Anterior cingulate cortex (tissue), 58 donors: ENCODE data around the gene TMEM116.
"Not testable (repeated sequence)": the region's sequence is repeated elsewhere in the genome, so short reads cannot be mapped to it uniquely, and the experiment has no call there.

Source experiments
- DNase-seq, 58 donors: peaks; one replicate each; lab custom pipeline; 2025; lab: John Stamatoyannopoulos, UW

The TMEM116 gene

GRCh38 chr12:112012775-112013600 is at the start of gene TMEM116, which contains the start of gene ERP29:
TSS of gene TMEM116 (minus strand) at chr12:112013165. CDS start at chr12:112005270, 7,895 bp downstream.
TSS of gene ERP29 (plus strand) at chr12:112013426. CDS start at chr12:112013466, 40 bp downstream.
- DNase-seq, result peak; percentile 88 to 100 (median 98)

DNA sequence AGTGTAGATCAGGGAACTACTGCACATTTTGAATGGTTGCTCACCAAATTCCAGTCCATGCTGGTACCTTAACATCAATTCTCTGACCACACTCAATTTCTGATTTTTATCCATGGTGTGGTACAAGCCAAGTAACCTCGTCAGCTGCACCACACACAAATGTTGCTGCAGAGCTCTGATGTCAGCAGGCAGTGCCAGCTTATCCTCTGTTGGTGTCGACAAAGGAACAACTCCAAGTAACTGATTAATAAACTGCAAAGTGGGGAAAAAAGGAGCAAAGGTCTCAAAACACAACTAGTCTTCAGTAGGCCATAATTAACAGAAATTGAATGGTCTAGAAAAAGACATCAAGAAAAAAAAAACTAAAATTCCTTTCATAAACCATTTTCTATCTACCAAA is 48.2 kb upstream of the TMEM116 start:
- no peak for DNase-seq

DNA sequence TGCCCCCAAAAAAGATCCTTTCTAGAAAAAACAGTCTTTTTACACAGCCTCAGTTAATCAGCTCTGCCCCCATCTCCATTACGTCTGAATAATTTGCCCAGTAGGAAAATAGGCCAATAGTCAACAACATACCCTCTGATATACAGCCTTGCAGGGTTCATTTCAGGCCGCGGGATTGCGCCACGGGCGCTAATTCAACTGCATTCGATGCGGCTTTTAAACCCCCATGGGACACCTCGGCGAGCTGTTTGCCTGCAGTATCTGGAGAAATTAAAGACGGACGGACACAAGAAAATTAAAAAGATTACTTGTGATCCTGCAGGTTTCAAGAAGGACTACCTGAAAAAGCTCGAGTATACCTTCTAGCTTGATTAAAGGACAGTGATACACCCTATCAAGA is 36.4 kb upstream of the TMEM116 start:
- DNase-seq, result no peak

DNA sequence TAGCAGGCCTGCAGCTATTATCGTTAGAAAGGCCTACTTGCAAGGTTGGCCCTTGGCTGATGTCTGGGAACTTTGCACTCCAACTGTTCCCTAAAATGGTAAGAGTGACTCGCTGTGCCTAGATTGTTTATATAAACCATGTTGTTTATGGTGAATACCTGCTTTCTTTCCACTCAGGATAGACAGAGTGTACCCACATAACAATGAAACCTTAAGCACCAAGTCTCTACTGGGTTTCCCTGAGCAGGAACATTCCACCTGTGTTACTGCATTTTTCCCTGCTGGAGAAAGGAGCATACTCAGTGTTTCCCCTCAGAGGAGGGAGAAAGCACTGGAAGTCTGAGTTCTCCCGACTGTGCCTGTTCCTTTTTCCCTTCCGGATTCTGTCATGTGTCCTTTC is 33.0 kb upstream of the TMEM116 start:
- DNase-seq, result no peak

DNA sequence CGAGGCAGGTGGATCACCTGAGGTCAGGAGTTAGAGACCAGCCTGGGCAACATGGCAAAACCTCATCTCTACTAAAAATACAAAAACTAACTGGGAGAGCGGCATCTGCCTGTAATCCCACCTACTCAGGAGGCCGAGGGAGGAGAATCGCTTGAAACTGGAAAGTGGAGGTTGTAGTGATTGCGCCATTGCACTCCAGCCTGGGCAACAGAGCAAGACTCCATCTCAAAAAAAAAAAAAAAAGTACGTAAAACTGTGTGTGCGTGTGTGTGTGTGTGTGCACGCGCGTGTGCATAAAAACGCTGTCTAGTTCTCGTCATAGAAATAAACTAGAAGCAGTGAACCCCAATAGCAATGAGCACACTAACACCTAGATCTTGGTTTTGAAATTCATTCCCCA is 23.6 kb upstream of the TMEM116 start:
- DNase-seq, result not testable (repeated sequence)

DNA sequence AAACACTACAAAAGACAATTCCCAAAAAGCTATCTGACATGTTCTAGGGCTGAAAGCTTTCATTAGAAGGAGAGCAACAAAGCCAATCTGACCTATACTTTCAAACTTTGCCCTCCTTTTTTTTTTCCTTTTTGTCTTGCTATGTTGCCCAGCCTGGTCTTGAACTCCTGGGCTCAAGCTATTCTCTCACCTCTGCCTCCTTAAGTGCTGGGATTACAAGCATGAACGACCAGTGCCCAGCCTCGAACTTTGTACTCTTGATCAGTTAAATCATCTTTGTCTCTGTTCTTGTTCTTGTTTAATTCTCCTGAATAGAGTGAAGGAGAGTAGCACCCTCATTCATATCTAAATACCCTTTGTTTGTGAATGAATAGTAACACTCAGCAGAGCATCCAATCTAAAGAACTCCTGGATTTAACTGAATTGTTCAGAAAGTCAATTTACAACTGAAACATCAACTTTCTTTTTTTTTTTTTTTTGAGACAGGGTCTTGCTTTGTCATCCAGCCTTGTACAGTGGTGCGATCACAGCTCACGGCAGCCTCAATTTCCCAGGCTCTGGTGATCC is 22.3 kb upstream of the TMEM116 start:
- DNase-seq, result no peak

DNA sequence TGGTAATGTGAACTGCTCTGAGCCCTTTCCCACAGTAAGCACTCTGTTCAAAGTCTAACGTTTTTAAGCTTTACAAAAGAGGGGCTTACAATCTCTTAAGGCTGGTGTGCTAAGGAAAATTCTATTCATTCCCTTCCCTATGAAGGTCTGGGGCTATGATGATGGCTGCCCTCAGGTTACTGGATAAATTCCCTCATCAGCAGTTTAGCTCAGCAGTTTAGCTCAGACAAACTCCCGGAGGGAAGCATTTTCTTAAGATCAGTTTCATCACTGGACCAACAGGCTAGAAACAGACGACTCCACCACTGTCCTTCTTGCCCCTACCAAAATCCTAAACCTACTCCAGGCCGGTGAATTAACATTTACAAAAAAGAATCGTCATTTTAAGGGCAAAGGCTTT is 19.3 kb upstream of the TMEM116 start:
- DNase-seq, result no peak

DNA sequence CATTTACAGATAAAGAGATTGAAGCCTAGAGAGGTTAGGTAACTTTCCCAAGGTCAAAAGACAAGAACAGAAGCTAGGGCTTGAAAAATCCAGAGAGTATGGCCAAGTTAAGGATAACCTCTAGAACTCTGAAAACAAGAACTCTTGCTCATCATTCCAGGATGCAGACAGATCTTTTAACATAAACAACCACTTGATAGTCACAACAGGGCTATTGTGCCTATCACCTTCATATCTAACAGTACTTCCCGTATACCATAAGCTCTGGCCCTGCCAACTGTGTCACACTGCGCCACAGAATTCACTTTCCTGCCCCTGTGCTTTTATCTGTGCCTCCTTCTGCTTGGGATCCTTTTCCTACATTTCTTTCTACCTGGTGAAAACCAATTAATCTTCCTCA is 18.5 kb upstream of the TMEM116 start:
- no peak for DNase-seq

DNA sequence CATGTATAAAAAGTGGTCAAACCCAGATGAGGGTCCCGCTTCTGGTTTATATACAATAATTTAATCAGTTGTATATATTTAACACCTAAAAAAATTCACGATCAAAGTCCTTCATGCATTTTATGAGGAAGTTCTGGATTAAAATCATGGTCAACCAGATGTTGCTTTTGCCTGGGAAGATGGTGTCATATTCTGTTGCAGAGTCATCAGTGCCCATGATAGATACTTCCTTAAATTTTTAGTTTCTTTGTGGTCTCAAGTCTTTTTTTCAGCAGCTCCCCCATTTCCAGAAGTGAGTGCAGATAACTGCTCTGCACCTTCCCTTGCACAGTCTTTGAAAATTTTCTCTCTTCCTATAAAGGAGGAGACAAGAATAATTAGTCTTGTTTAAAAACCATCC is 16.3 kb upstream of the TMEM116 start:
- no peak for DNase-seq

DNA sequence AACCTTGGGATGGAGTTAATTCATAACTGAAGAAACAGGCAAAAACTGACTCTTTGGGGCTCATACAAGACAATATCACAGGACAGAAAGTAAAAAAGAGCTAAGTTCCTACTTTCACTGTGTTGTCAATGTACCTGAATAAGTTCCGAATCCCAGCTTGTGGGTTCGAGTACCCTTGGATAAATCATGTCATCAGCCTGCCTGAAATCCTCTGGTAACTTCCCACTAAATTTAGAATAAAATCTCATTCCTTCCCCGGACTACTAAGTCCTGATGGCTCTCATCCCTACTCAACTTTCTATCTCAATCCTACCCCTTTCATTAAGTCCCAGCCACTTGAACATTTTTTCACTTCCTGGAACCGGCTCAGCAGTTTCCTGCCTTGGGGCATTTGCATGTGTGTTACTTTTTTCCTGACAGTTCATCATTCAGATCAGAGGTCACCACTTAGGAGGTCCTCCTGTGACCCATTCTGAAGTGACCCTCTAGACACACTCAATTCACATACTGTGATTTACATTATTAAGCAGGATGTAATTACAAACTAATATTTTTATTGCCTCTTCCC is 12.9 kb upstream of the TMEM116 start:
- DNase-seq, result no peak

- DNase-seq, result no peak
Measured at GRCh38 chr12:112023759-112024396, 10.9 kb upstream of the TMEM116 start.

DNA sequence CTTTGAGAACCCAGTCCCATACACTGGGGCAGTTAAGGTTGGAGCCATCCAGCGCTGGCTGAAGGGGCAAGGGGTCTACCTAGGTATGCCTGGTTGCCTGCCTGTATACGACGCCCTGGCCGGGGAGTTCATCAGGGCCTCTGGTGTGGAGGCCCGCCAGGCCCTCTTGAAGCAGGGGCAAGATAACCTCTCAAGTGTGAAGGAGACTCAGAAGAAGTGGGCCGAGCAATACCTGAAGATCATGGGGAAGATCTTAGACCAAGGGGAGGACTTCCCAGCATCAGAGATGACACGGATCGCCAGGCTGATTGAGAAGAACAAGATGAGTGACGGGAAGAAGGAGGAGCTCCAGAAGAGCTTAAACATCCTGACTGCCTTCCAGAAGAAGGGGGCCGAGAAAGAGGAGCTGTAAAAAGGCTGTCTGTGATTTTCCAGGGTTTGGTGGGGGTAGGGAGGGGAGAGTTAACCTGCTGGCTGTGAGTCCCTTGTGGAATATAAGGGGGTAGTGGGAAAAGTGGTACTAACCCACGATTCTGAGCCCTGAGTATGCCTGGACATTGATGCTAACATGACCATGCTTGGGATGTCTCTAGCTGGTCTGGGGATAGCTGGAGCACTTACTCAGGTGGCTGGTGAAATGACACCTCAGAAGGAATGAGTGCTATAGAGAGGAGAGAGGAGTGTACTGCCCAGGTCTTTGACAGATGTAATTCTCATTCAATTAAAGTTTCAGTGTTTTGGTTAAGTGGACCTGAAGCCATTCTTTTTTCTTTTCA is 9.5 kb upstream of the TMEM116 start:
- DNase-seq, result no peak

DNA sequence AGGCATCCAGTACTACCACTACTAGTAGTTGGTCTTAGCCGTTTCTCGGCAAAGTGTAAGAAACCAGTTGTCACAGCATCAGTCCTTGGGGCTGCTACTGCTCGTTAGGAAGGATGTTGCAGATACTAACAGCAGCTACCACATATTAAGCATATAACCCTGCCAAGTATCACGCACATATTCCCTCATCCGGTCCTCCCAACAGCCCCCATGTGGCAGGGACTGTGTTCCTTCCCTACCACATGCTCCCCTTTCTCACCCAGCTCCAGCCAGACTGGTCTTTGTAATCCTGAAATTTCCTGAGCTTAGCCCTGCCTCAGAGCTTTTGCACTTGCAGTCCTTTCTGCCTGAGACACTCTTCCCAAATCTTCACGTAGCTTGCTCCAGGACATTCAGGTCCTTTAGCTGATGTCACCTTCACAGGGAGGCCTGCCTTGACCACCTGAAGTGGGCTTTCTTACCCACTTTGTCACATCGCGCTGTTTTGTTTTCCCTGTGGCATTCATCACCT is 8.0 kb upstream of the TMEM116 start:
- DNase-seq, result no peak

DNA sequence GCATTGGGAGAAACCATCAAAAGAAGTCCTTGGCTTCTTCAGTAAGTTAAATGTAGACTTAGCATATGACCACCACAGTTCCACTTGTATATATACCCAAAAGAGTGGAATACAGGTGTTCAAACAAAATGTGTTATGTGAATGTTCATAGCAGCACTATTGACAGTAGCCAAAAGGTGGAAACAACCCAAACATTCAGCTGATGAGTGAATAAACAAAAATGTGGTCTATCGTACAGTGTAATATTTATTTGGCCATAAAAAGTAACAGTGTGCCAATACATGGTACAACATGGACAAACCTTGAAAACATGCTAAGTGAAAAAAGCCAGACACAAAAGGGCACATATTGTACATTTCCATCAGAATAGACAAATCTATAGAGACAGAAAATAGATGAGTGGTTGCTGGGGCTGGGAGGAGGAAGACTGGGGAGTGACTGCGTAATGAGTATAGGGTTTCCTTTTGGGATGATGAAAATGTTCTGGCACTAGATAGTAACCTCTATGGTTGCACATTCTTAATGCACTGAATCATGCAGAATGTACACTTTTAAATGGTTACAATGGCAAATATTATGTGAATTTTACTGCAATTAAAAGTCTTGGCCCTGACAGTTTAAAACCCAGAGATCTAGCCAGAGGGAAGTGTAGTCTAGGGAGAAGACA is 5.7 kb upstream of the TMEM116 start:
- DNase-seq, result no peak

DNA sequence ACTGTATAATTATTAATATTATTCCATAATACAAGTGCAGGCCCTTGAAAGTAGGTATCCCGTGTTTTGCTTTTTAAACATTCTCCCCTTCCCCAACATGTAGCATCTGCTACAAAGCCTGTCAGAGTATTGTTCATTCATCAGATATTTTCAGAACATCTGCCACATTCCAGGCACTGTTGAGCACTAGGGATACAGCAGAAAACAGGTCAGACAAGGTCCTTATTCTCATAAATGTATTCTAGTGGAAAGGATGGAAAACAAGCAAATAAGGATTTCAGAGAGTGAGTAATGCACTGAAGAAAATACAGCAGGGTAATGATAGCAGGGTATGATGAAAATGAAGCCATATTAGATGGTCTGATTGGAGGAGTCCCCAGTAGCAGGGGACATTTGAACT is 4.1 kb upstream of the TMEM116 start:
- DNase-seq, result no peak

- DNase-seq, result no peak
Measured at GRCh38 chr12:112015938-112016337, 3.0 kb upstream of the TMEM116 start.

DNA sequence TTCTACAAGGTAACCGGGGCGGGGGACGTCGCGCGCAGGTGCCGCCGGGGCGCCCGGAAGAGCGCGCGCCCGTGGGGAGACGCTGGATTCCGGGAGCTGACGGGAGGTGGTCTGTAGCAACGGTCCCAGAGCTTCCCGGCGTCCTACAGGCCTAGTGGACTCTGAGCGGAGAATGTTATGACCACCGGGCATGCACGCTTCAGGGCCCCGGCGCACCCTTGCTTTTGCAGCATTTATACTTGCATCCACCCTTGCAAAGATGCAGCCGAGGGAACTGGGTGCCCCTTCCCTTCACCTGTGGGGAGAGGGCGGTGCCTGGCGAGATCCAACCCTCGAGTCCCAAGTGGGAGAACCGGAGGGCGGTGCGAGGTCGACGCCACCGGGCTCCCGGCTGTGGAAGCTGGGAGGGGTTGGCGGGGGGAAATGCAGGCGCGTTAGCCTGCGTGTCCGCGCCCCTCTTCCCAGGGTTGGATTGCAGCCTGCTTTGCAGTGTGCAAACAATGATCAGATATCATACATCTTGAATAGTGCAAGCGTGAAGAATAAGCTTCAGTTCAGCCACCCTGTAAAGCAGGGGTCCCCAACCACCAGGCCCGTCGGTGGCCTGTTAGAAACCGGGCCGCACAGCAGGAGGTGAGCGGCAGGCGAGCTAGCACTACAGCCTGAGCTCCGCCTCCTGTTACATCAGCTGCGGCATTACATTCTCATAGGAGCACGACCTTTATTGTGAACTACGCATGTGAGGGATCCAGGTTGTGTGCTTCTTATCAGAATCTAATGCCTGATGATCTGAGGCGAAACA is 837 bp upstream of the TMEM116 start:
- DNase-seq, result peak in 48 of 58 donors; percentile 3 to 77 (median 52)

GRCh38 chr12:112011685-112012084 is 1.3 kb downstream of the TMEM116 start:
- no peak for DNase-seq
